ENCODE measurements around the gene NRCAM.

DNA sequence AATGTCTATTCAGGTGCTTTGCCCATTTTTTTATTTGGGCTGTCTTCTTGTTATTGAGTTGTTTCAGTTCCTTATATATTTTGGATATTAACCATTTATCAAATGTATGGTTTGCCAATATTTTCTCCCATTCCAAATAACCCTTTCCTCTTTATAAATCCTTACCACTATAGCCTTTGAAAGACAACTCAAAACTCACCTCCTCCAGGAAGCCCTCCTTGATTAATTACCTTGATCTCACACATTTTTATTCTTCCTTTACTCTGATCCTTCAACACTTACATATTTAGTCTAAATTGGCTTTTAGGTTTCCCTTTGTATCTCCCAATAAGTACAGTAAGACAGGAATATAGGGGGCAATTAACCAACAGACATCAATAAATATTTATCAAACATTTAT lies 42.9 kb downstream of the NRCAM start:
- TF ChIP-seq, protein P1, sequence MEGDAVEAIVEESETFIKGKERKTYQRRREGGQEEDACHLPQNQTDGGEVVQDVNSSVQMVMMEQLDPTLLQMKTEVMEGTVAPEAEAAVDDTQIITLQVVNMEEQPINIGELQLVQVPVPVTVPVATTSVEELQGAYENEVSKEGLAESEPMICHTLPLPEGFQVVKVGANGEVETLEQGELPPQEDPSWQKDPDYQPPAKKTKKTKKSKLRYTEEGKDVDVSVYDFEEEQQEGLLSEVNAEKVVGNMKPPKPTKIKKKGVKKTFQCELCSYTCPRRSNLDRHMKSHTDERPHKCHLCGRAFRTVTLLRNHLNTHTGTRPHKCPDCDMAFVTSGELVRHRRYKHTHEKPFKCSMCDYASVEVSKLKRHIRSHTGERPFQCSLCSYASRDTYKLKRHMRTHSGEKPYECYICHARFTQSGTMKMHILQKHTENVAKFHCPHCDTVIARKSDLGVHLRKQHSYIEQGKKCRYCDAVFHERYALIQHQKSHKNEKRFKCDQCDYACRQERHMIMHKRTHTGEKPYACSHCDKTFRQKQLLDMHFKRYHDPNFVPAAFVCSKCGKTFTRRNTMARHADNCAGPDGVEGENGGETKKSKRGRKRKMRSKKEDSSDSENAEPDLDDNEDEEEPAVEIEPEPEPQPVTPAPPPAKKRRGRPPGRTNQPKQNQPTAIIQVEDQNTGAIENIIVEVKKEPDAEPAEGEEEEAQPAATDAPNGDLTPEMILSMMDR (IDR thresholded peaks at IDR 0.05) = no peak
- TF ChIP-seq POLR2A (IDR thresholded peaks at IDR 0.05) (no peak), POLR2AphosphoS5 (IDR thresholded peaks at IDR 0.05; ENCODE audit: insufficient read depth in 1 of 2, low read depth in 1 of 2) (no peak)

Data from vagina (tissue), 2 donors.